HUDEP-2 (cell line): ENCODE measurements around the gene OR2M7.
"Not testable (repeated sequence)": the region's sequence is repeated elsewhere in the genome, so short reads cannot be mapped to it uniquely, and the experiment has no call there.

ENCODE experiments used
- DNase-seq, 76 experiments: peaks; one replicate each; lab custom pipeline; 2025; ENCODE audit not compliant: unreplicated experiment in 76 of 76; lab: John Stamatoyannopoulos, UW

OR2M7 gene, protein sequence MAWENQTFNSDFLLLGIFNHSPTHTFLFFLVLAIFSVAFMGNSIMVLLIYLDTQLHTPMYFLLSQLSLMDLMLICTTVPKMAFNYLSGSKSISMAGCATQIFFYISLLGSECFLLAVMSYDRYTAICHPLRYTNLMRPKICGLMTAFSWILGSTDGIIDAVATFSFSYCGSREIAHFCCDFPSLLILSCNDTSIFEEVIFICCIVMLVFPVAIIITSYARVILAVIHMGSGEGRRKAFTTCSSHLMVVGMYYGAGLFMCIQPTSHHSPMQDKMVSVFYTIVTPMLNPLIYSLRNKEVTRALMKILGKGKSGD

GRCh38 chr1:248324468-248324867 is at the start of gene OR2M7:
OR2M7 (minus strand) TSS chr1:248324568; CDS start chr1:248324568, 0 bp downstream.
- no peak for DNase-seq

DNA sequence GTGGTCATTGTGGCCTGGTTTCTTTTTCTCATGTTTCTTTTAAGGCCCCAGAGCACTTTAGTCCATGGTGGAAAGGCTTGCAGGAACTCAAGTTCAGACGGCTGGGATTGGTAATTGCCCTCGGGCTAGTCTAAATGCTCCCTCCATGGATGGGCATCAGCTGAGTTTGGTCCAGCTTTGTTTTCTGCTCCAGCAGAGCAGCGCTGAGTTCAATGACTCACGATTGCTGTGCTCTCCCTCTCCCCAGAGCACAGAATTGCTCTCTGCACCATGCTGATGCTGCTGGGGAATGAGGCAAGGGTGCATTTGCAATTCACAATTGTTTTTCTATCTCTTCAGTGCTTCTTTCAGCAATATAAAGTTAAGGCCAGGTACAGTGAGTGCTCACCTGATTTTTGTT is 49.4 kb upstream of the OR2M7 start:
- no peak for DNase-seq

DNA sequence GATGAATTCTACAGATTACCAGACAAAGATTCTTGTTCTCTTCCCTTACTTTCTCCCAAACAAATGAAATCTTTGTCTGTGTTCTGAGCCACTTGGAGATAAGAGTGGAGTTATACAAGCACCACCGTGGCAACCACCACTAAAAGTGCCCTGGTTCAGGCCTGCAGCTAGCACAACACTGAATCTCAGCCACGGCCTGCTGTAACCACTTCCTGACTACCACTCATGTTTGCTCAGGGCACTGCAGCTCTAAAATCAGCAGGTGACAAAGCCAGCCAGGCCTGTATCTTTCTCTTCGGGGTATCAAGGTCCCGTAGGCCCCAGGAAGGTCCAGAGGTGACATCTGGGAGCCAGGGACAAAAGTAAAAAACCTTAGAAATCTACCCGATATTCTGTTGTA is 48.0 kb upstream of the OR2M7 start:
- no peak for DNase-seq

GRCh38 chr1:248366609-248367008 is 42.2 kb upstream of the OR2M7 start:
- DNase-seq, result no peak

DNA sequence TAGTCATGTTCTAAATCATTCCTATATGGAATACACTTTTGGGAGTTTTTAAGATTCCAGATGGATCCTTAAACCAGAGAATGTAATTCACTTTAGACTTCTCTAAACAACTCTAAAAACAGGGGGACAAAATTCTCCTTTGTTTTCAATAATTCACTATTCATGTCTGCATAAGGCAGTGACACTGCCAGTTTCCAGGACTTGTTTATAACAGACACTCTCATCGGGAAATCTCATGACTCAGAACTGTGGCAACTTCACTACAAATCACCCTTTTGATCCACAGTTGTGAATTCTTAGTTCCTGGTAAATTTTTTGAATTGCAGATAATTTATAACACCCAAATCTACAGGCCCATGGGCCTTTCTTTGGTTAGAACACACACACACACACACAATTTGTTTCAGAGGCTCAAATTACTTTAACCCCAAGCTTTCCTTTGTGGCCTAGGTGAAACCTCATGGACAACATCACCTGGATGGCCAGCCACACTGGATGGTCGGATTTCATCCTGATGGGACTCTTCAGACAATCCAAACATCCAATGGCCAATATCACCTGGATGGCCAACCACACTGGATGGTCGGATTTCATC is 36.9 kb upstream of the OR2M7 start, which contains the start of gene OR2T4:
TSS of gene OR2T4 (plus strand) at position 545 of the 595 bp plus-strand sequence. CDS start at position 545, 0 bp downstream.
- no peak for DNase-seq

GRCh38 chr1:248359415-248359814 is 35.0 kb upstream of the OR2M7 start:
- no peak for DNase-seq

GRCh38 chr1:248348475-248348874 is 24.1 kb upstream of the OR2M7 start, which contains the start of gene OR14C36:
OR14C36 (plus strand) TSS chr1:248348775; CDS start chr1:248348775, 0 bp downstream.
- DNase-seq, result no peak

DNA sequence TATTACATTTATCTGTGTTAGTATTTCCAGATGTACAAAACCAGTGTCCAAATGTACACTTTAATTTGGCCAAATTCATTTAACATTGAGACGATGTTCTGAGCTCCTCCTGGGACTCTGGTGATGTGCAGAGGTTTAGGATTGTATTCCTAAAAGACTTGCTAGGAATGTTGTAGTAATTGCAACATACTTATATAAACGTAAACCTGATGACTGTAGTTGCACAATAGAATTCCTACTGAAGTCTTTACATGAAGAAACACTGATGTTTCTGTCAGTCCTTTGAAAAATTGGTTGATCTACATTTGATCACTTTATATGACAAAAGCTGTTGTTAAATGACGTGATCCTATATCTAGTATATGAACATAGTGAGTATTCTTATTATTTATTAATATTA is 19.1 kb upstream of the OR2M7 start:
- no peak for DNase-seq

- no peak for DNase-seq
These were observed 7.6 kb downstream of the OR2M7 start for GRCh38 chr1:248316796-248317195.

GRCh38 chr1:248306740-248307139 is 17.6 kb downstream of the OR2M7 start:
- not testable (repeated sequence) for DNase-seq

DNA sequence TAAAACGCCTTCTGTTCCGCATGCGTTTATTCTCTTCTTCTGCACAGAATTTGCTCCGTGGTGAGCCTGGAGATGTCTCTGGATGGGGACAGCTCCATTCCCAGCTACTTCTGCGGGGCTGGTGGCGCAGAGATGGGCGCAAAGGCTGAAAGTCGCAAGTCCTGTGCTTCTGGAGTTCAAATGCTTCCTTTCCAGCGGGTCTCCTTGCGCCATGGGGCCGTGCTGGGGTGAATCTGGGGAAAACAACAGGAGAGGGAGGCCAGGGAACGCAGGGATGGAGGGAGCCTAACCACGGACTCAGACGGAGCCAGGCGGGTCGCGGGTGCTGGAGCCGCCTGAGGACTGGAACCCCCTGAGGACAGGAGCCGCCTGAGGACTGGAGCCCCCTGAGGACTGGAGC is 18.3 kb downstream of the OR2M7 start:
- DNase-seq, result no peak

- DNase-seq, result not testable (repeated sequence)
These were observed 18.7 kb downstream of the OR2M7 start for GRCh38 chr1:248305672-248306071.

- DNase-seq, result no peak
These were observed 21.0 kb downstream of the OR2M7 start, which contains the start of gene OR2T12 for GRCh38 chr1:248303324-248303723. OR2T12 (minus strand) TSS chr1:248303424; CDS start chr1:248295578, 7,846 bp downstream.

GRCh38 chr1:248288391-248288790 is 36.0 kb downstream of the OR2M7 start:
- DNase-seq, result no peak

DNA sequence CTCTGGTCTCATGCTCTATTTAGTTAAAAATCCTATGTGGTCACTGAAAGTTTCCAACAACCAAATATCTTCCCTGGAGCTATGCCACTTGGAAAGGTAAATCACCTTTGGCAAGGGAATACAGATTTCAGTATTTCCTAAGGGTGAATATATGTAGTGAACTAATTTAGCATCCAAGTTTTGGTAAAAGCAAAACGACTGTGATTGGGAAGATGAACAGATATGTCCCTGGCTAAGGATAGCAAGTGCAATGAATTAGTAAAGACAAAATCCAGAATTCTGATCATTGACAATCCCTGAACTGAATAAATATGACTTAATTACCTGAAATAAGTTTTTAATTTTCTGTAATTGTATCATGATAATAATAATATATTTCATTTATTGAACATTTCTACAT is 46.5 kb downstream of the OR2M7 start, which contains the start of gene OR2T33:
TSS of gene OR2T33 (minus strand) at position 101 of the 400 bp plus-strand sequence. CDS start 4,162 bp downstream, outside the sequence.
- no peak for DNase-seq
